Activated T-cell treated with anti-CD3 and anti-CD28 coated beads, Interleukin-2, amount 50 U/mL, for 4 hours (primary cell): ENCODE data around the gene SYNGR3. TPM values are rescaled to one million over a fixed set of nuclear protein-coding genes. Genes with fewer than 3 reads are reported as not detected.
A peak's percentile ranks its signal among the peaks of the same experiment; 100 is the strongest.

ENCODE experiments used
- ATAC-seq, 2 donors: fragments of 200-7000 bp; cut with Tn5 transposase; one replicate each; pipeline ENCODE4 v1.10.0; 2021
- DNase-seq: peaks from one replicate; pipeline ENCODE4 v3.0.0-alpha.2; 2020
- H3K27me3 Mint-ChIP-seq: one replicate; pipeline ENCODE4 v1.8.0; 2021; ENCODE audit warnings: low read depth, mixed read lengths
- H3K36me3 Mint-ChIP-seq: one replicate; pipeline ENCODE4 v1.8.0; 2022; ENCODE audit warnings: mixed read lengths; ENCODE audit not compliant: insufficient read depth
- H3K4me1 Mint-ChIP-seq: one replicate; pipeline ENCODE4 v1.8.0; 2021; ENCODE audit warnings: low read depth, mixed read lengths
- H3K4me3 Mint-ChIP-seq: one replicate; pipeline ENCODE4 v1.8.0; 2021; ENCODE audit warnings: mild to moderate bottlenecking, moderate library complexity, mixed read lengths
- H3K9me3 Mint-ChIP-seq: one replicate; pipeline ENCODE4 v1.8.0; 2021; ENCODE audit warnings: mixed read lengths
- total RNA-seq, 3 donors: library from RNA; stranded (reverse); gene quantifications; one replicate each; pipeline ENCODE4 v1.2.1, GENCODE V29; 2021

SYNGR3 gene
- total RNA-seq = 1 to 10 TPM; 2.7 to 4.3 (median 3.5) TPM

GRCh38 chr16:1989209-1990100, at the start of gene SYNGR3:
TSS of gene SYNGR3 (plus strand) at chr16:1989970. CDS start at chr16:1990103, 133 bp downstream.
- DNase-seq (no peak), ATAC-seq (no peak)
- peaks cover 3% of the 10 kb centered on the region for H3K36me3 Mint-ChIP-seq
- H3K4me3 Mint-ChIP-seq = peak within 1 kb of the TSS; percentile 70
- H3K4me1 Mint-ChIP-seq = peaks cover 31% of the 10 kb centered on the region
- H3K27me3 Mint-ChIP-seq = peaks cover 11% of the 10 kb centered on the region
- no peaks in the 10 kb centered on the region for H3K9me3 Mint-ChIP-seq

GRCh38 chr16:1940273-1941161, 49.3 kb upstream of the SYNGR3 start:
- Mint-ChIP-seq H3K9me3 (no peaks in the 10 kb centered on the region), H3K4me3 (peak overlapping the region; percentile 38), H3K27me3 (no peaks in the 10 kb centered on the region), H3K36me3 (peaks cover 5% of the 10 kb centered on the region), H3K4me1 (peaks cover 27% of the 10 kb centered on the region)
- ATAC-seq (no peak), DNase-seq (no peak)

GRCh38 chr16:1941162-1942046, 48.4 kb upstream of the SYNGR3 start:
- DNase-seq (no peak), ATAC-seq (no peak)
- H3K27me3 Mint-ChIP-seq = no peaks in the 10 kb centered on the region
- no peaks in the 10 kb centered on the region for H3K9me3 Mint-ChIP-seq
- peak overlapping the region; percentile 87 for H3K4me3 Mint-ChIP-seq
- H3K4me1 Mint-ChIP-seq = peaks cover 27% of the 10 kb centered on the region
- peaks cover 5% of the 10 kb centered on the region for H3K36me3 Mint-ChIP-seq

- no peak for ATAC-seq
- Mint-ChIP-seq H3K4me3 (peak overlapping the region; percentile 87), H3K27me3 (no peaks in the 10 kb centered on the region), H3K9me3 (no peaks in the 10 kb centered on the region), H3K36me3 (peaks cover 5% of the 10 kb centered on the region), H3K4me1 (peaks cover 27% of the 10 kb centered on the region)
- DNase-seq = no peak
Measured at GRCh38 chr16:1942047-1942809, 47.5 kb upstream of the SYNGR3 start.

GRCh38 chr16:1942810-1943726, 46.7 kb upstream of the SYNGR3 start, which contains the start of gene MSRB1:
TSS of gene MSRB1 (minus strand) at chr16:1943199. CDS start at chr16:1943156, 43 bp downstream.
- DNase-seq (peak; percentile 99), ATAC-seq (peak; percentile 96 to 98)
- H3K4me3 Mint-ChIP-seq = peak within 1 kb of the TSS; percentile 87
- no peaks in the 10 kb centered on the region for H3K27me3 Mint-ChIP-seq
- peaks cover 27% of the 10 kb centered on the region for H3K4me1 Mint-ChIP-seq
- peaks cover 5% of the 10 kb centered on the region for H3K36me3 Mint-ChIP-seq
- no peaks in the 10 kb centered on the region for H3K9me3 Mint-ChIP-seq

GRCh38 chr16:1944612-1945199, 45.1 kb upstream of the SYNGR3 start:
- no peaks in the 10 kb centered on the region for H3K9me3 Mint-ChIP-seq
- ATAC-seq (no peak), DNase-seq (no peak)
- peak overlapping the region; percentile 52 for H3K4me3 Mint-ChIP-seq
- H3K36me3 Mint-ChIP-seq = no peaks in the 10 kb centered on the region
- no peaks in the 10 kb centered on the region for H3K27me3 Mint-ChIP-seq
- H3K4me1 Mint-ChIP-seq = peaks cover 27% of the 10 kb centered on the region

- Mint-ChIP-seq H3K4me1 (peaks cover 27% of the 10 kb centered on the region), H3K9me3 (no peaks in the 10 kb centered on the region), H3K36me3 (no peaks in the 10 kb centered on the region), H3K27me3 (no peaks in the 10 kb centered on the region), H3K4me3 (no peak overlapping the region)
- ATAC-seq = no peak
- no peak for DNase-seq
Measured at GRCh38 chr16:1945559-1946391, 44.0 kb upstream of the SYNGR3 start.

- H3K27me3 Mint-ChIP-seq = no peaks in the 10 kb centered on the region
- DNase-seq (no peak), ATAC-seq (no peak)
- peaks cover 22% of the 10 kb centered on the region for H3K4me1 Mint-ChIP-seq
- H3K9me3 Mint-ChIP-seq = no peaks in the 10 kb centered on the region
- H3K36me3 Mint-ChIP-seq = no peaks in the 10 kb centered on the region
- H3K4me3 Mint-ChIP-seq = no peak overlapping the region
Measured at GRCh38 chr16:1946495-1947368, 43.0 kb upstream of the SYNGR3 start.

GRCh38 chr16:1947369-1947670, 42.5 kb upstream of the SYNGR3 start:
- no peak overlapping the region for H3K4me3 Mint-ChIP-seq
- no peak for ATAC-seq

GRCh38 chr16:1949507-1949906, 40.3 kb upstream of the SYNGR3 start:
- H3K36me3 Mint-ChIP-seq = no peaks in the 10 kb centered on the region
- peaks cover 4% of the 10 kb centered on the region for H3K4me1 Mint-ChIP-seq
- H3K9me3 Mint-ChIP-seq = no peaks in the 10 kb centered on the region

More at GRCh38 chr16:1947369-1947670, 42.5 kb upstream of the SYNGR3 start:
- H3K36me3 Mint-ChIP-seq = no peaks in the 10 kb centered on the region
- H3K27me3 Mint-ChIP-seq = no peaks in the 10 kb centered on the region
- peaks cover 17% of the 10 kb centered on the region for H3K4me1 Mint-ChIP-seq
- DNase-seq = no peak
- H3K9me3 Mint-ChIP-seq = no peaks in the 10 kb centered on the region

GRCh38 chr16:1950047-1950446, 39.7 kb upstream of the SYNGR3 start:
- peaks cover 2% of the 10 kb centered on the region for H3K4me1 Mint-ChIP-seq
- ATAC-seq (no peak), DNase-seq (no peak)
- H3K4me3 Mint-ChIP-seq = no peak overlapping the region
- H3K36me3 Mint-ChIP-seq = no peaks in the 10 kb centered on the region
- H3K27me3 Mint-ChIP-seq = no peaks in the 10 kb centered on the region
- no peaks in the 10 kb centered on the region for H3K9me3 Mint-ChIP-seq

More at GRCh38 chr16:1949507-1949906, 40.3 kb upstream of the SYNGR3 start:
- ATAC-seq = no peak
- H3K27me3 Mint-ChIP-seq = no peaks in the 10 kb centered on the region
- H3K4me3 Mint-ChIP-seq = no peak overlapping the region
- DNase-seq = no peak
